ENCODE measurements around the gene VAV3. TPM values are rescaled to one million over a fixed set of nuclear protein-coding genes. Genes with fewer than 3 reads are reported as not detected.

The VAV3 gene
- total RNA-seq, 4 donors from 2014 or later: 44.1 to 123 (median 111) TPM

DNA sequence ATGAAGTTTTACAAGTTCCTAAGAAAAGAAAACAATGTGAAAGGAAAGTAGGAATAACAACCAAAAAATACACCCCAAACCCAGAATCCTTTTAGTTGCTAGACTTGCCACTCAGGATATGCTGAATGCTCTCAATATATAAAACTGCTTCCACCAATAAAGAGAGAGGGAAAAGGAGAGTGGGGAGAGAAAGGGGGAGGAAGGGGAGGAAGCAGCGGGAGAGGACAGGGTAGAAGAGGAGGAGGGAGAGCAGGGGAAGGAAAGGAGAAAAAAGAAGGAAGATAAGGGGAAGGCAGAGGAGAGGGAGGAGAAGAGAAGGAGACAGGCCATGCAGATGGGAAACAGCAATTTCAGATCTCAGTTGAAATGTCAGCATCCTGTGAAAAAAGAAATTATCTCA is 198.4 kb downstream of the VAV3 start:
- in situ Hi-C loops (cut with MboI; ENCODE audit: low pct_ligation_motif_present in 1 of 4, low pct_unique_long_range_greater_than_20kb in 1 of 4, low sequenced_read_pairs in 3 of 4) (loop anchor here in 2 of 4 donors (25.0 kb wide), 2 partner anchors 329 to 479 kb away; no protein-coding TSS in a partner anchor), intact Hi-C loops (cut with DNase I; ENCODE audit: low total_unique reads) (no loop called here)
- TF ChIP-seq, protein P1, sequence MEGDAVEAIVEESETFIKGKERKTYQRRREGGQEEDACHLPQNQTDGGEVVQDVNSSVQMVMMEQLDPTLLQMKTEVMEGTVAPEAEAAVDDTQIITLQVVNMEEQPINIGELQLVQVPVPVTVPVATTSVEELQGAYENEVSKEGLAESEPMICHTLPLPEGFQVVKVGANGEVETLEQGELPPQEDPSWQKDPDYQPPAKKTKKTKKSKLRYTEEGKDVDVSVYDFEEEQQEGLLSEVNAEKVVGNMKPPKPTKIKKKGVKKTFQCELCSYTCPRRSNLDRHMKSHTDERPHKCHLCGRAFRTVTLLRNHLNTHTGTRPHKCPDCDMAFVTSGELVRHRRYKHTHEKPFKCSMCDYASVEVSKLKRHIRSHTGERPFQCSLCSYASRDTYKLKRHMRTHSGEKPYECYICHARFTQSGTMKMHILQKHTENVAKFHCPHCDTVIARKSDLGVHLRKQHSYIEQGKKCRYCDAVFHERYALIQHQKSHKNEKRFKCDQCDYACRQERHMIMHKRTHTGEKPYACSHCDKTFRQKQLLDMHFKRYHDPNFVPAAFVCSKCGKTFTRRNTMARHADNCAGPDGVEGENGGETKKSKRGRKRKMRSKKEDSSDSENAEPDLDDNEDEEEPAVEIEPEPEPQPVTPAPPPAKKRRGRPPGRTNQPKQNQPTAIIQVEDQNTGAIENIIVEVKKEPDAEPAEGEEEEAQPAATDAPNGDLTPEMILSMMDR (IDR thresholded peaks at IDR 0.05): no peak
- TF ChIP-seq EP300 (IDR thresholded peaks at IDR 0.05; ENCODE audit: low read depth) (no peak), POLR2AphosphoS5 (IDR thresholded peaks at IDR 0.05) (no peak)
- Histone ChIP-seq H3K9me3 (no peaks in the 10 kb centered on the region), H3K4me3 (no peak overlapping the region), H3K27me3 (no peaks in the 10 kb centered on the region), H3K27ac (no peak overlapping the region), H3K36me3 (no peaks in the 10 kb centered on the region), H3K4me1 (no peaks in the 10 kb centered on the region)
- 50 to 83% methylated on average over 1 of the region's 1 CpG for WGBS, 2 donors (ENCODE audit: low coverage in 1 of 2)
- DNase-seq: no peak

DNA sequence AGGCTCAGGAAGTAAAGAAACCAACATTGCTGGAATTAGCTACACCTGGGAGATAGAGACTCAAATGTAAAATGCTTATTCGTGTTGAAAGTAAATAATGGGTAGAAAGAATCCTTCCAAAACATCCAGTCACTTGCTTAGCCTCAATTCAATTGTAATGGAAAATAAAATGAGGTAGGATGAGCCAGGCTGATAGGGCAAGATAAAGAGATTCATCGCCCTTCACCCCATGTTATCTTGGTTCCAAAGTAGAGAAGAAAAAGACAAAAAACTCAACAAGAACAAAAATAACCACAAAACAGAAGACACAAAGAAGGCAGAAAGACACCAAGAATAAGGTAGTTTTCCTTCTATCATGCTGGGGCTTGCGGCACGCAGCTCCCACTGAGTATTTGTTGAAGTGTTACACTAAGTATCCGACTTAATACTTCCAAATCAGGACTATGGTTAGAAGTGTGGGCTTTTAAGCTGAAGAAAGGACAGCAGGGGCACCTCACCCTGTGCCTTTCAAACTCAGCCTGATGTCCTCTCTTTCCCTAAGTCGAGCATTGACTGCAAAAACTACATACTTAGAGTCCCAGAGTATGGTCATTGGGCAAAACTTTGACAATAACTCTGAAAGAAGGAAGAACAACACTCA is 202.1 kb downstream of the VAV3 start:
- 87 to 90% methylated on average over 6 of the region's 6 CpGs for WGBS, 2 donors (ENCODE audit: low coverage in 1 of 2)
- Histone ChIP-seq H3K9me3 (no peaks in the 10 kb centered on the region), H3K36me3 (no peaks in the 10 kb centered on the region), H3K27ac (no peak overlapping the region), H3K27me3 (peaks cover 6% of the 10 kb centered on the region), H3K4me1 (no peaks in the 10 kb centered on the region), H3K4me3 (no peak overlapping the region)
- in situ Hi-C loops (cut with MboI; ENCODE audit: low pct_ligation_motif_present in 1 of 4, low pct_unique_long_range_greater_than_20kb in 1 of 4, low sequenced_read_pairs in 3 of 4) (loop anchor here in 2 of 4 donors (25.0 kb wide), 2 partner anchors 326 to 476 kb away; no protein-coding TSS in a partner anchor), intact Hi-C loops (cut with DNase I; ENCODE audit: low total_unique reads) (no loop called here)
- TF ChIP-seq, protein P1 (IDR thresholded peaks at IDR 0.05): no peak
- TF ChIP-seq EP300 (IDR thresholded peaks at IDR 0.05; ENCODE audit: low read depth): no peak
- TF ChIP-seq POLR2AphosphoS5 (IDR thresholded peaks at IDR 0.05): no peak
- TF ChIP-seq POLR2A (IDR thresholded peaks at IDR 0.05): no peak
- DNase-seq: no peak

DNA sequence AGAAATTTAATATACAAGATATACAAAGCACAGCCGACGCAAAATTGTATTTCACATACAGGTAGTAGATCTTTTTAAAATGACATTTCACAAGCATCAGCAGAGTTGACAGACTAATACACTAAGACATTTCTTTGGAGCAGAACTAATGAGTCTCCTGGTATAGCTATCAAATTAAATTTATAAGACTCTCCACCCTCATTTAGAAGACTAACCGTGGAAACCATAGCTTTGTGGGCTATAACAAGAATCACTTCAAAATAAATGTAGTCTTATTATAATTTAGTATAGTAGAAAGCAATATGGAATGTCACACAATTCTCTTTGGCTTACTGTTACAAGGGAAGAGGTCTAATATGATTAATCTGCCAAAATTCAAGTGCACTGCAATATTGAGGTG is 204.9 kb downstream of the VAV3 start:
- no peaks in the 10 kb centered on the region for H3K36me3 ChIP-seq
- H3K27me3 ChIP-seq: peaks cover 6% of the 10 kb centered on the region
- in situ Hi-C loops (cut with MboI; ENCODE audit: low pct_ligation_motif_present in 1 of 4, low pct_unique_long_range_greater_than_20kb in 1 of 4, low sequenced_read_pairs in 3 of 4) (loop anchor here in 2 of 4 donors (25.0 kb wide), 2 partner anchors 323 to 473 kb away; no protein-coding TSS in a partner anchor), intact Hi-C loops (cut with DNase I; ENCODE audit: low total_unique reads) (no loop called here)
- H3K4me1 ChIP-seq: no peaks in the 10 kb centered on the region
- H3K9me3 ChIP-seq: no peaks in the 10 kb centered on the region
- DNase-seq: no peak
- TF ChIP-seq, protein P1 (IDR thresholded peaks at IDR 0.05): no peak
- TF ChIP-seq EP300 (IDR thresholded peaks at IDR 0.05; ENCODE audit: low read depth): no peak
- no peak for TF ChIP-seq POLR2A (IDR thresholded peaks at IDR 0.05)
- H3K27ac ChIP-seq: no peak overlapping the region
- WGBS, 2 donors (ENCODE audit: low coverage in 1 of 2): 88 to 94% methylated on average over 3 of the region's 3 CpGs
- H3K4me3 ChIP-seq: no peak overlapping the region

DNA sequence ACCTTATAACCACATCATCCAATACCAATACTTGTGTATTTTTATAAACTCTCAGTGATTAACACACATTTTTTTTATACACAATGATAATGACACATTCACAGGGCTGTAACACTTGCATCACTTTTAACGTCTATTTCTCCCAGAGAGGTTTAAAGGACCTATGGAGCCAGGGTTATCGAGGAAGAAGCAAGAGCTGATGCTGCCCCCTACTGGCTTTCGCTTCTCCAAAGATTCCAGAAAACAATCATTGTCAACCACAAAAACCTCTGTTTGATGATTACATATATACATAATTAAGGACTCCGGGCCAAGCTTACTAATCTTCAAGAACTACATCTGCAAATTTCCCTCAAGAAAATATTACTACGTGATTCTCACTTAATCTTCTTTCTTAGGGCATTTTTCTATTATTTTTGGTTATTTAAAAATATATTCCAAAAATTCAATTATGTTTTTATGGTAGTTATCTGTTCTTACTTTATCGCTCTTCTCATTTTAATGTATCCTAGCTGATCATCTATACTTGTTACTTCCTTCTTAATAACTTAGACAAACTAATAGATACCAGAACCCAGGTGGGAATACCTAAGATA is 214.5 kb downstream of the VAV3 start:
- TF ChIP-seq, protein P1 (IDR thresholded peaks at IDR 0.05): peak; percentile 61 to 77 (median 68)
- no peak for TF ChIP-seq EP300 (IDR thresholded peaks at IDR 0.05; ENCODE audit: low read depth)
- in situ Hi-C loops (cut with MboI; ENCODE audit: low pct_ligation_motif_present in 1 of 4, low pct_unique_long_range_greater_than_20kb in 1 of 4, low sequenced_read_pairs in 3 of 4) (loop anchor here in 2 of 4 donors (25.0 kb wide), 2 partner anchors 313 to 463 kb away; no protein-coding TSS in a partner anchor), intact Hi-C loops (cut with DNase I; ENCODE audit: low total_unique reads) (no loop called here)
- WGBS, 2 donors (ENCODE audit: low coverage in 1 of 2): 24 to 29% methylated on average over 5 to 6 of the region's 6 CpGs
- H3K27me3 ChIP-seq: no peaks in the 10 kb centered on the region
- H3K9me3 ChIP-seq: no peaks in the 10 kb centered on the region
- H3K36me3 ChIP-seq: no peaks in the 10 kb centered on the region
- no peak overlapping the region for H3K4me3 ChIP-seq
- peak; percentile 80 for DNase-seq
- H3K27ac ChIP-seq: no peak overlapping the region
- no peaks in the 10 kb centered on the region for H3K4me1 ChIP-seq

All from transverse colon (tissue), 4 donors.